ENCODE measurements around the gene ANKDD1A.

ANKDD1A gene

GRCh38 chr15:64938192-64938591, 26.5 kb downstream of the ANKDD1A start:
- Mint-ChIP-seq H3K4me1 (no peaks in the 10 kb centered on the region), H3K27me3 (no peaks in the 10 kb centered on the region), H3K36me3 (ENCODE audit: insufficient read depth) (no peaks in the 10 kb centered on the region), H3K4me3 (no peak overlapping the region), H3K9me3 (no peaks in the 10 kb centered on the region), H3K27ac (ENCODE audit: low read depth) (no peak overlapping the region)
- ATAC-seq (replicated peaks; ENCODE audit: extremely low read depth, poor library complexity, severe bottlenecking) (no peak), DNase-seq (ENCODE audit: low spot score in 2 of 2) (no peak)

DNA sequence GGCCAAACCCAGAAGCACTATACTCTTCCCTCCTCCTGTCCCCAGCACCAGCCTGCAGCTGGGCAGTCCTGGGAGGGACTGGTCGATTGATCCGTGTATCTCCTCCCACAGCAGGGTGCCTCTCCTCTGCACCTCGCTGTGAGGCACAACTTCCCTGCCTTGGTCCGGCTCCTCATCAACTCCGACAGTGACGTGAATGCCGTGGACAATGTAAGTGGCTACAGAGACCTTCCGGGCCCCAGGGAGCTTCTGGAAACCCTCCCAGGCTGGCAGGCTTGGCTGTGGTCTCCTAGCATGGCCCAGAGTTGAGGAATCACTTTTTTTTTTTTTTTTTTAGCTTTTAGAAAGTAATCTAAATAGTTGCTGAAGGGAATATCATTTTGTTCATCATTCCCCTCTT, 30.7 kb downstream of the ANKDD1A start:
- Mint-ChIP-seq H3K36me3 (ENCODE audit: insufficient read depth) (no peaks in the 10 kb centered on the region), H3K27me3 (no peaks in the 10 kb centered on the region), H3K9me3 (no peaks in the 10 kb centered on the region), H3K4me3 (no peak overlapping the region), H3K27ac (ENCODE audit: low read depth) (no peak overlapping the region), H3K4me1 (no peaks in the 10 kb centered on the region)
- DNase-seq (ENCODE audit: low spot score in 2 of 2) (no peak), ATAC-seq (replicated peaks; ENCODE audit: extremely low read depth, poor library complexity, severe bottlenecking) (no peak)

- no peaks in the 10 kb centered on the region for H3K36me3 Mint-ChIP-seq (ENCODE audit: insufficient read depth)
Measured at GRCh38 chr15:64943512-64944225, 32.0 kb downstream of the ANKDD1A start.

GRCh38 chr15:64944961-64945360, 33.3 kb downstream of the ANKDD1A start:
- no peaks in the 10 kb centered on the region for H3K4me1 Mint-ChIP-seq
- H3K27me3 Mint-ChIP-seq, result no peaks in the 10 kb centered on the region
- H3K36me3 Mint-ChIP-seq (ENCODE audit: insufficient read depth), result no peaks in the 10 kb centered on the region
- H3K4me3 Mint-ChIP-seq, result no peak overlapping the region
- no peaks in the 10 kb centered on the region for H3K9me3 Mint-ChIP-seq
- no peak overlapping the region for H3K27ac Mint-ChIP-seq (ENCODE audit: low read depth)
- no peak for DNase-seq (ENCODE audit: low spot score in 2 of 2)
- no peak for ATAC-seq (replicated peaks; ENCODE audit: extremely low read depth, poor library complexity, severe bottlenecking)

More at GRCh38 chr15:64943512-64944225, 32.0 kb downstream of the ANKDD1A start:
- peak overlapping the region; percentile 33 for H3K27ac Mint-ChIP-seq (ENCODE audit: low read depth)
- H3K27me3 Mint-ChIP-seq, result no peaks in the 10 kb centered on the region
- no peaks in the 10 kb centered on the region for H3K9me3 Mint-ChIP-seq
- H3K4me3 Mint-ChIP-seq, result no peak overlapping the region
- ATAC-seq (replicated peaks; ENCODE audit: extremely low read depth, poor library complexity, severe bottlenecking), result no peak
- H3K4me1 Mint-ChIP-seq, result no peaks in the 10 kb centered on the region
- no peak for DNase-seq (ENCODE audit: low spot score in 2 of 2)

DNA sequence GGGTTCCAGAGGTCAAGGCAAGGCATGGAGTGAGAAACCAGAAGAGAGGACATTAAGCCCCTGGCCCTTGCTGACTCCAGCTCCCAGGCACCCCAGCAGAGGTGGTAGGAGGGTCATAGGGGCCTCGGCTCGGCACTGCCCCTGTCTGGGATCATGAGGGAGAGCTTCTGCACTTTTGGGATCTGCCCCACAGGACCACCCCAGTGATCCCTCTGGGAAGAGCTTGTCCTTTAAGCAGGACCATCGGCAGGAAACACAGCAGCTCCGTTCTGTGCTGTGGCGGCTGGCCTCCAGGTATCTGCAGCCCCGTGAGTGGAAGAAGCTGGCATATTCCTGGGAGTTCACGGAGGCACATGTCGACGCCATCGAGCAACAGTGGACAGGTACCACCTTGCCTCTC, 35.5 kb downstream of the ANKDD1A start:
- Mint-ChIP-seq H3K27ac (ENCODE audit: low read depth) (peak overlapping the region; percentile 10), H3K4me1 (peaks cover 12% of the 10 kb centered on the region), H3K9me3 (no peaks in the 10 kb centered on the region), H3K36me3 (ENCODE audit: insufficient read depth) (peaks cover 1% of the 10 kb centered on the region), H3K27me3 (no peaks in the 10 kb centered on the region), H3K4me3 (no peak overlapping the region)
- ATAC-seq (replicated peaks; ENCODE audit: extremely low read depth, poor library complexity, severe bottlenecking) (no peak), DNase-seq (ENCODE audit: low spot score in 2 of 2) (no peak)

GRCh38 chr15:64948916-64949315, 37.2 kb downstream of the ANKDD1A start:
- no peak for DNase-seq (ENCODE audit: low spot score in 2 of 2)
- no peak for ATAC-seq (replicated peaks; ENCODE audit: extremely low read depth, poor library complexity, severe bottlenecking)

GRCh38 chr15:64949383-64950186, 37.9 kb downstream of the ANKDD1A start:
- no peaks in the 10 kb centered on the region for H3K27me3 Mint-ChIP-seq
- peaks cover 1% of the 10 kb centered on the region for H3K36me3 Mint-ChIP-seq (ENCODE audit: insufficient read depth)
- DNase-seq (ENCODE audit: low spot score in 2 of 2), result no peak
- no peak overlapping the region for H3K27ac Mint-ChIP-seq (ENCODE audit: low read depth)
- ATAC-seq (replicated peaks; ENCODE audit: extremely low read depth, poor library complexity, severe bottlenecking), result no peak
- H3K4me3 Mint-ChIP-seq, result no peak overlapping the region
- H3K9me3 Mint-ChIP-seq, result no peaks in the 10 kb centered on the region
- H3K4me1 Mint-ChIP-seq, result peaks cover 34% of the 10 kb centered on the region

More at GRCh38 chr15:64948916-64949315, 37.2 kb downstream of the ANKDD1A start:
- no peak overlapping the region for H3K4me3 Mint-ChIP-seq
- peaks cover 27% of the 10 kb centered on the region for H3K4me1 Mint-ChIP-seq
- no peak overlapping the region for H3K27ac Mint-ChIP-seq (ENCODE audit: low read depth)
- no peaks in the 10 kb centered on the region for H3K9me3 Mint-ChIP-seq
- H3K36me3 Mint-ChIP-seq (ENCODE audit: insufficient read depth), result peaks cover 1% of the 10 kb centered on the region
- no peaks in the 10 kb centered on the region for H3K27me3 Mint-ChIP-seq

- DNase-seq (ENCODE audit: low spot score in 2 of 2), result no peak
- Mint-ChIP-seq H3K9me3 (no peaks in the 10 kb centered on the region), H3K36me3 (ENCODE audit: insufficient read depth) (peaks cover 1% of the 10 kb centered on the region), H3K4me3 (no peak overlapping the region), H3K27ac (ENCODE audit: low read depth) (peak overlapping the region; percentile 93), H3K4me1 (peaks cover 37% of the 10 kb centered on the region), H3K27me3 (no peaks in the 10 kb centered on the region)
- no peak for ATAC-seq (replicated peaks; ENCODE audit: extremely low read depth, poor library complexity, severe bottlenecking)
Measured at GRCh38 chr15:64950888-64951287, 39.2 kb downstream of the ANKDD1A start.

- Mint-ChIP-seq H3K27ac (ENCODE audit: low read depth) (peak overlapping the region; percentile 93), H3K9me3 (no peaks in the 10 kb centered on the region), H3K4me1 (peaks cover 37% of the 10 kb centered on the region), H3K27me3 (no peaks in the 10 kb centered on the region), H3K36me3 (ENCODE audit: insufficient read depth) (peaks cover 3% of the 10 kb centered on the region), H3K4me3 (no peak overlapping the region)
- DNase-seq (ENCODE audit: low spot score in 2 of 2) (no peak), ATAC-seq (replicated peaks; ENCODE audit: extremely low read depth, poor library complexity, severe bottlenecking) (no peak)
Measured at GRCh38 chr15:64951777-64952418, 40.2 kb downstream of the ANKDD1A start.

DNA sequence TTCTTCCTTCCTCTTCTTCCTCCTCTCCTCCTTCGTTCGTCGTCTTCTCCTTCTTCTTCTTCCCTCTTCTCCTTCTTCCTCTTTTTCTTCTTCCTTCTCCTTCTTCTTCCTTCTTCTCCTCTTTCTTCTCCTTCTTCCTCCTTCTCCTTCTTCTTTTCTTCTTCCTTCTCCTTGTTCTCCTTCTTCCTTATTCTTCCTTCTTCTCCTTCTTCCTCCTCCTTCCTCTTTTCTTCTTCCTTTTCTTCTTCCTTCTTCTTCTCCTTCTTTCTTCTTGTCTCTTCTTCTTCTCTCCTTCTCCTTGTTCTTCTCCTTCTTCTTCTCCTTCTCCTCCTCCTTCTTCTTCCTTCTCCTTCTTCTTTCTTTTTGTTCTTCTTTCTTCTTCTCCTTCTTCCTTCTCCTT, 42.7 kb downstream of the ANKDD1A start:
- Mint-ChIP-seq H3K4me3 (no peak overlapping the region), H3K27me3 (no peaks in the 10 kb centered on the region), H3K36me3 (ENCODE audit: insufficient read depth) (peaks cover 18% of the 10 kb centered on the region), H3K4me1 (peaks cover 37% of the 10 kb centered on the region), H3K27ac (ENCODE audit: low read depth) (peak overlapping the region; percentile 93), H3K9me3 (no peaks in the 10 kb centered on the region)
- no peak for DNase-seq (ENCODE audit: low spot score in 2 of 2)
- ATAC-seq (replicated peaks; ENCODE audit: extremely low read depth, poor library complexity, severe bottlenecking), result no peak

DNA sequence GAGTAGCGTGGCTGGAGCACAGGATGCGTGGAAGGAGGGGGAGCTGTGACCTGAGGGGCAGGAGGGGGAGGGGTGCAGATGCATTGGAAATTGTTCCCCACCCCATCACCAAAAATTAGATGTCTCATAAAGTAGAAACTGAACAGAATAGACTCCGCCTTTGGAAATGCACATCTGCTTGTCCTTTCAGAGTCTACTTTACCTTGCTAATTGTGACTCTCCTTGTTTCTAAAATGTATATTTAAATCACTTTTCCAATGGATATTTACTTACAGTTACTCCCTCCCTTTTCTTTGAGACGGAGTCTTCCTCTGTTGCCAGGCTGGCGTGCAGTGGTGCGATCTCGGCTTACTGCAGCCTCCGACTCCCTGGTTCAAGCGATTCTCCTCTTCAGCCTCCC, 47.4 kb downstream of the ANKDD1A start:
- no peaks in the 10 kb centered on the region for H3K27me3 Mint-ChIP-seq
- DNase-seq (ENCODE audit: low spot score in 2 of 2) (no peak), ATAC-seq (replicated peaks; ENCODE audit: extremely low read depth, poor library complexity, severe bottlenecking) (no peak)

GRCh38 chr15:64960153-64960552, 48.5 kb downstream of the ANKDD1A start:
- Mint-ChIP-seq H3K4me1 (no peaks in the 10 kb centered on the region), H3K4me3 (no peak overlapping the region), H3K9me3 (no peaks in the 10 kb centered on the region), H3K36me3 (ENCODE audit: insufficient read depth) (peaks cover 58% of the 10 kb centered on the region), H3K27ac (ENCODE audit: low read depth) (no peak overlapping the region), H3K27me3 (no peaks in the 10 kb centered on the region)
- DNase-seq (ENCODE audit: low spot score in 2 of 2) (no peak), ATAC-seq (replicated peaks; ENCODE audit: extremely low read depth, poor library complexity, severe bottlenecking) (no peak)

More for the DNA sequence above, 47.4 kb downstream of the ANKDD1A start:
- Mint-ChIP-seq H3K9me3 (no peaks in the 10 kb centered on the region), H3K27ac (ENCODE audit: low read depth) (no peak overlapping the region), H3K36me3 (ENCODE audit: insufficient read depth) (peaks cover 49% of the 10 kb centered on the region), H3K4me3 (no peak overlapping the region), H3K4me1 (peaks cover 8% of the 10 kb centered on the region)

All from central memory CD8-positive, alpha-beta T cell (primary cell).